K562 (cell line): ENCODE measurements around the gene CIAO2B. TPM values are rescaled to one million over a fixed set of nuclear protein-coding genes. Genes with fewer than 3 reads are reported as not detected.

Source experiments
- ATAC-seq: fragments of 200-7000 bp; cut with Tn5 transposase; 3 replicates; pipeline ENCODE4 v1.9.1; 2020; ENCODE audit warnings: moderate library complexity
- BruUV-seq: library from RNA; stranded (reverse); fragments of 400-500 nt; replicated peaks from 2 replicates; lab custom pipeline; 2021; lab: Mats Ljungman, UMichigan
- CTCF ChIA-PET: fragments of 300-600 bp; formaldehyde crosslinking; extraction: SDS; loops from one replicate; lab custom pipeline; 2021; ENCODE audit warnings: low intra/inter-chr PET ratio; lab: Yijun Ruan, JAX
- POLR2A ChIA-PET: fragments of 300-600, 350-650 bp; sonication (Branson Sonifier 250); formaldehyde crosslinking; extraction: SDS; loops from one replicate; lab custom pipeline; 2021; ENCODE audit warnings: antibody characterized with exemption, inconsistent platforms; lab: Yijun Ruan, JAX
- DNase-seq, 4 experiments: peaks; one replicate each; pipeline versions ENCODE4 v3.0.0 to v3.0.0-alpha.2; 2011 to 2018; ENCODE audit warnings: low spot score in 3 of 4, mixed read lengths in 3 of 4; ENCODE audit errors: extremely low read depth in 1 of 4
- FAIRE-seq: peaks from 2 replicates; lab custom pipeline; 2011; peaks lifted over from hg19 to GRCh38; lab: Jason Lieb, UNC
- H2AFZ ChIP-seq: 2 replicates; pipeline ENCODE4 v1.6.0; 2011; ENCODE audit warnings: low read depth, low read length, control low read depth, inconsistent platforms
- H3K27ac ChIP-seq: fragments of 200-600 bp; 3 replicates; pipeline ENCODE4 v1.8.0; 2011; ENCODE audit warnings: low read depth, mild to moderate bottlenecking, control low read depth, inconsistent platforms, low read length, moderate library complexity, mixed read lengths; ENCODE audit errors: extremely low read depth
- H3K27me3 ChIP-seq, 2 experiments: fragments of 300-600 bp in 1 of 2; 2 replicates in 1 of 2; 3 replicates in 1 of 2; pipeline versions ENCODE4 v1.6.0 to v1.8.0; 2011; ENCODE audit warnings: inconsistent platforms in 2 of 2, low read length in 2 of 2, mild to moderate bottlenecking in 1 of 2, mixed read lengths in 1 of 2, moderate library complexity in 1 of 2; ENCODE audit not compliant: control insufficient read depth in 2 of 2, insufficient read depth in 2 of 2
- H3K36me3 ChIP-seq: fragments of 300-600 bp; 3 replicates; pipeline ENCODE4 v1.8.0; 2011; ENCODE audit warnings: mild to moderate bottlenecking, low read length, inconsistent platforms; ENCODE audit not compliant: control insufficient read depth, insufficient read depth
- H3K4me1 ChIP-seq, 2 experiments: fragments of 200-600 bp in 1 of 2; replicated peaks in 1 of 2; 2 replicates in 1 of 2; 3 replicates in 1 of 2; pipeline versions ENCODE4 v1.5.1 to v1.8.0; 2011; ENCODE audit warnings: inconsistent platforms in 2 of 2, low read length in 2 of 2, mild to moderate bottlenecking in 1 of 2, mixed read lengths in 1 of 2, moderate library complexity in 1 of 2; ENCODE audit not compliant: control insufficient read depth in 2 of 2, insufficient read depth in 2 of 2
- H3K4me2 ChIP-seq: 2 replicates; pipeline ENCODE4 v1.6.1; 2011; ENCODE audit warnings: low read length, control low read depth, inconsistent platforms, mixed read lengths; ENCODE audit not compliant: insufficient read depth
- H3K4me3 ChIP-seq: fragments of 200-600 bp; sonication (generic), shearing (Covaris generic); 2 replicates; pipeline ENCODE4 v1.5.1; 2016; ENCODE audit warnings: control low read depth, inconsistent platforms
- H3K79me2 ChIP-seq: fragments of 200-600 bp; 3 replicates; pipeline ENCODE4 v1.8.0; 2011; ENCODE audit warnings: low read length, inconsistent platforms; ENCODE audit not compliant: control insufficient read depth, insufficient read depth
- H3K9ac ChIP-seq, 2 experiments: 2 replicates each; pipeline versions ENCODE4 v1.6.0 to v1.6.1; 2011; ENCODE audit warnings: low read depth in 2 of 2, low read length in 2 of 2, control low read depth in 1 of 2, inconsistent platforms in 1 of 2, mild to moderate bottlenecking in 1 of 2, mixed read lengths in 1 of 2; ENCODE audit not compliant: insufficient read depth in 1 of 2
- H3K9me1 ChIP-seq: one replicate; pipeline ENCODE4 v1.6.0; 2011; ENCODE audit warnings: inconsistent platforms, mild to moderate bottlenecking, low read length, moderate library complexity; ENCODE audit not compliant: control insufficient read depth, insufficient read depth
- H3K9me3 ChIP-seq: replicated peaks from 2 replicates; pipeline ENCODE4 v1.5.1; 2011; ENCODE audit warnings: low read depth, low read length, inconsistent platforms; ENCODE audit not compliant: control insufficient read depth, insufficient read depth
- H4K20me1 ChIP-seq: replicated peaks from 2 replicates; pipeline ENCODE4 v1.6.1; 2011; ENCODE audit warnings: low read length, inconsistent platforms, mixed read lengths; ENCODE audit not compliant: control insufficient read depth, insufficient read depth
- EWSR1 ChIP-seq: fragments of 450-650 bp; IDR thresholded peaks from 2 replicates; pipeline ENCODE4 v1.6.1; 2018; ENCODE audit warnings: borderline replicate concordance, mild to moderate bottlenecking, low read depth, moderate library complexity; ENCODE audit not compliant: partially characterized antibody
- FOXM1 ChIP-seq, 2 experiments: fragments of 450-650 bp in 1 of 2; sonication (generic) in 1 of 2; formaldehyde crosslinking in 1 of 2; IDR thresholded peaks; 2 replicates each; pipeline versions ENCODE4 v1.6.1 to v1.9.0; 2017 to 2022; ENCODE audit warnings: low read depth in 2 of 2, mild to moderate bottlenecking in 2 of 2, missing genetic modification reagents in 1 of 2, moderate library complexity in 1 of 2
- GABPA ChIP-seq: fragments of 200-800 bp; sonication (Bioruptor generic); conservative IDR thresholded peaks from 2 replicates; pipeline ENCODE4 v1.6.1; 2016; ENCODE audit warnings: low read depth, missing genetic modification characterization, missing compliant biosample characterization
- HDAC8 ChIP-seq: fragments of 450-650 bp; IDR thresholded peaks from 2 replicates; pipeline ENCODE4 v1.6.1; 2016; ENCODE audit warnings: mild to moderate bottlenecking, missing genetic modification characterization, moderate library complexity, missing compliant biosample characterization
- HEY1 ChIP-seq: fragments of 250-450 bp; sonication (Bioruptor Pico); IDR thresholded peaks from 2 replicates; pipeline ENCODE4 v1.5.0; 2020; ENCODE audit warnings: mild to moderate bottlenecking, moderate library complexity, borderline replicate concordance
- JUNB ChIP-seq: fragments of 450-650 bp; formaldehyde crosslinking; conservative IDR thresholded peaks from 2 replicates; pipeline ENCODE4 v1.4.0; 2020; ENCODE audit warnings: mild to moderate bottlenecking
- MXI1 ChIP-seq: IDR thresholded peaks from 2 replicates; pipeline ENCODE4 v1.6.1; 2011; ENCODE audit warnings: low read depth, mild to moderate bottlenecking, improper control_type of control experiment, low read length
- NFIC ChIP-seq: fragments of 450-650 bp; IDR thresholded peaks from 2 replicates; pipeline ENCODE4 v1.6.1; 2017; ENCODE audit warnings: mild to moderate bottlenecking, inconsistent platforms
- RCOR1 ChIP-seq, 2 experiments: IDR thresholded peaks; 2 replicates each; pipeline ENCODE4 v1.6.1; 2012; ENCODE audit warnings: low read depth in 2 of 2, low read length in 2 of 2, borderline replicate concordance in 1 of 2, improper control_type of control experiment in 1 of 2
- RFX5 ChIP-seq: IDR thresholded peaks from 2 replicates; pipeline ENCODE4 v1.6.1; 2011; ENCODE audit warnings: low read depth, mild to moderate bottlenecking, improper control_type of control experiment, low read length
- RHOXF2B ChIP-seq: fragments of 250-450 bp; sonication (Bioruptor Pico); conservative IDR thresholded peaks from 2 replicates; pipeline ENCODE4 v1.5.1; 2021
- SP1 ChIP-seq: sonication (generic); formaldehyde crosslinking; IDR thresholded peaks from 2 replicates; pipeline ENCODE4 v1.8.1; 2022; ENCODE audit warnings: mild to moderate bottlenecking, missing genetic modification reagents
- STAT5A ChIP-seq: IDR thresholded peaks from 2 replicates; pipeline ENCODE4 v1.6.1; 2012; ENCODE audit warnings: low read length, inconsistent platforms, borderline replicate concordance
- TEAD1 ChIP-seq, 2 experiments: fragments of 450-650 bp in 1 of 2; sonication (generic) in 1 of 2; formaldehyde crosslinking; IDR thresholded peaks; 2 replicates each; pipeline versions ENCODE4 v1.4.0 to v1.8.0; 2020 to 2022; ENCODE audit warnings: mild to moderate bottlenecking in 2 of 2, missing genetic modification reagents in 1 of 2
- TRIM28 ChIP-seq: fragments of 450-650 bp; IDR thresholded peaks from 2 replicates; pipeline ENCODE4 v1.6.1; 2017
- ZBTB43 ChIP-seq: sonication (generic); formaldehyde crosslinking; IDR thresholded peaks from 2 replicates; pipeline ENCODE4 v1.8.0; 2023; ENCODE audit warnings: mild to moderate bottlenecking, missing genetic modification reagents
- ZFPM2 ChIP-seq: fragments of 250-450 bp; sonication (Bioruptor Pico); IDR thresholded peaks from 2 replicates; pipeline ENCODE4 v1.5.1; 2022; ENCODE audit warnings: mild to moderate bottlenecking
- ZNF217 ChIP-seq: sonication (generic); formaldehyde crosslinking; IDR thresholded peaks from 2 replicates; pipeline ENCODE4 v1.8.0; 2022; ENCODE audit warnings: mild to moderate bottlenecking, missing genetic modification reagents
- ZNF655 ChIP-seq: fragments of 250-450 bp; sonication (Bioruptor Pico); IDR thresholded peaks from 2 replicates; pipeline ENCODE4 v1.5.0; 2021
- WGBS: fragments of 100-300 bp; shearing (Covaris generic); methylation state at CpG from one replicate; pipeline ENCODE4 v1.1.6; 2016; ENCODE audit warnings: low coverage, mixed read lengths; ENCODE audit not compliant: insufficient coverage; ENCODE audit errors: missing lambda C conversion rate; 5-methylcytosine and 5-hydroxymethylcytosine counted together
- in situ Hi-C: fragments of 300-500 bp; cut with MboI; formaldehyde crosslinking; loops from 4 replicates; pipeline ENCODE4 v1.15.0; 2018; ENCODE audit warnings: inconsistent platforms, mixed read lengths
- intact Hi-C: fragments of 100-400 bp; cut with micrococcal nuclease; formaldehyde crosslinking; loops from 2 replicates; pipeline ENCODE4 v1.14.2; 2022
- polyA plus RNA-seq, 8 experiments: library from polyadenylated mRNA; depleted of rRNA in 4 of 8; stranded (reverse) in 5 of 8; unstranded in 3 of 8; fragments of >200 nt; fragmentation: Nextera tagmentation in 2 of 8; fragmentation: Illumina TruSeq in 1 of 8; extraction: Ambion mirVana in 2 of 8; extraction: Trizol in 1 of 8; gene quantifications; 2 replicates each; pipeline versions ENCODE4 v1.2.1 to v1.2.3, GENCODE V29; 2011 to 2014; ENCODE audit warnings: inconsistent platforms in 1 of 8, missing spikeins in 1 of 8
- total RNA-seq, 7 experiments: library from RNA; depleted of rRNA in 6 of 7; stranded (reverse); fragments of >200 nt in 6 of 7; fragmentation: Illumina TruSeq in 2 of 7; extraction: Trizol in 2 of 7; gene quantifications; 2 replicates each; pipeline versions ENCODE4 v1.2.1 to v1.2.3, GENCODE V29; 2011 to 2021; ENCODE audit warnings: low replicate concordance in 1 of 7

CIAO2B gene
- total and polyA plus RNA-seq, 9 of the 15 experiments (the other 6 are each of a cell fraction or from before 2014, with no cell fraction given): 86.8 to 182 (median 113) TPM

GRCh38 chr16:66968847-66969246 is 34.6 kb upstream of the CIAO2B start:
- no TSS peak for BruUV-seq
- H3K27ac ChIP-seq: no peak overlapping the region
- no peaks in the 10 kb centered on the region for H3K79me2 ChIP-seq
- H2AFZ ChIP-seq: no peak overlapping the region
- ChIA-PET POLR2A (interaction anchor here (1.1 to 1.3 kb wide), 4 partner anchors 8 to 49 kb away, joined by 3 read pairs; partner anchors contain the start of gene CES3), CTCF (no interaction called here)
- no peak overlapping the region for H3K4me3 ChIP-seq
- FAIRE-seq (no peak), ATAC-seq (no peak), DNase-seq (no peak)
- no peaks in the 10 kb centered on the region for H4K20me1 ChIP-seq
- peaks cover 7 to 30% of the 10 kb centered on the region in 2 experiments; a peak in 4 of 5 replicates for H3K27me3 ChIP-seq
- 17% methylated on average over 5 of the region's 5 CpGs for WGBS
- in situ Hi-C loops (loop anchor here (25.0 kb wide), 2 partner anchors 193 to 443 kb away; partner anchors contain the start of genes B3GNT9, FBXL8, HSF4 and NOL3), intact Hi-C loops (no loop called here)
- no peak for TF ChIP-seq STAT5A
- no peak for TF ChIP-seq ZFPM2 (CRISPR knock-in tag)
- TF ChIP-seq ZNF655 (CRISPR knock-in tag): no peak
- TF ChIP-seq JUNB (CRISPR knock-in tag): no peak
- no peak for TF ChIP-seq TRIM28
- TF ChIP-seq GABPA: no peak
- no peak for TF ChIP-seq TEAD1 (CRISPR knock-in tag; IDR thresholded peaks at IDR 0.05)
- no peak for TF ChIP-seq FOXM1 (IDR thresholded peaks at IDR 0.05; ENCODE audit: low read depth)
- TF ChIP-seq FOXM1 (CRISPR knock-in tag; IDR thresholded peaks at IDR 0.05; ENCODE audit: low read depth): no peak
- no peak for TF ChIP-seq EWSR1
- TF ChIP-seq HDAC8 (tag): no peak
- TF ChIP-seq MXI1: no peak
- TF ChIP-seq ZNF217: no peak
- TF ChIP-seq HEY1 (CRISPR knock-in tag): no peak
- no peak for TF ChIP-seq RFX5
- no peak for TF ChIP-seq SP1 (CRISPR knock-in tag)
- TF ChIP-seq NFIC: no peak
- TF ChIP-seq RHOXF2B (CRISPR knock-in tag): no peak
- TF ChIP-seq RCOR1 (IDR thresholded peaks at IDR 0.05; ENCODE audit: borderline replicate concordance in 1 of 2, low read depth in 2 of 2, low read length in 2 of 2): no peak
- no peak for TF ChIP-seq ZBTB43
- H3K9me1 ChIP-seq: peaks cover 3% of the 10 kb centered on the region
- H3K9me3 ChIP-seq: no peaks in the 10 kb centered on the region
- H3K36me3 ChIP-seq: no peaks in the 10 kb centered on the region
- H3K4me1 ChIP-seq: peaks cover 3 to 13% of the 10 kb centered on the region in 2 experiments; a peak in 2 of 5 replicates
- no peak overlapping the region for H3K4me2 ChIP-seq
- H3K9ac ChIP-seq: no peak overlapping the region
